ENCODE results near the gene OR2A12.

OR2A12 gene

DNA sequence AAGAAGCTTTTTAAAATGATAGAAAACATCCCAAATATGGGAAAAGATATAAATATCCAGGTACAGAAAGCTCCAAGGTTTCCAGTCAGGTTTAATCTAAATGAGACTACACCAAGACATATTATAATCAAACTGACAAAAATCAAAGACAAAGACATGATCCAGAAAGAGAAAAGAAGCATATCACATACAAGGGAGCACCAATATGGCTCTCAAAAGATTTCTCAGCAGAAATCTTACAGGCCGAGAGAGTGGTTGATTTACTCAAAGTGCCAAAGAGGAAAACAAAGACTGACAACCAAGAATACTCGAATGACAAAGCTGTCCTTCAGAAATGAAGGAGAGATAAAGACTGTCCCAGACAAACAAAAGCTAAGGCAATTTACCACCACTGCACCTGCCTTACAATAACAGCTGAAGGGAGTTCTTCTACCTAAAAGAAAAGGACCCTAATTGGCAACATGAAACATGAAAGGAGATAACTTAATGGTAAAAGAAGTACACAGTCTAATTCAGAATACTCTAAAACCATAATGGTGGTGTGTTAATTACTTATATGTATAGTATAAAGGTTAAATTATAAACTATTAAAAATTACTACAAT lies 62.2 kb downstream of the OR2A12 start:
- DNase-seq (ENCODE audit: low read depth in 2 of 2), result no peak
- no peak overlapping the region for H3K4me3 ChIP-seq (replicated peaks in 1 of 2; ENCODE audit: low read depth in 2 of 2, low read length in 2 of 2)
- TF ChIP-seq, protein P1, sequence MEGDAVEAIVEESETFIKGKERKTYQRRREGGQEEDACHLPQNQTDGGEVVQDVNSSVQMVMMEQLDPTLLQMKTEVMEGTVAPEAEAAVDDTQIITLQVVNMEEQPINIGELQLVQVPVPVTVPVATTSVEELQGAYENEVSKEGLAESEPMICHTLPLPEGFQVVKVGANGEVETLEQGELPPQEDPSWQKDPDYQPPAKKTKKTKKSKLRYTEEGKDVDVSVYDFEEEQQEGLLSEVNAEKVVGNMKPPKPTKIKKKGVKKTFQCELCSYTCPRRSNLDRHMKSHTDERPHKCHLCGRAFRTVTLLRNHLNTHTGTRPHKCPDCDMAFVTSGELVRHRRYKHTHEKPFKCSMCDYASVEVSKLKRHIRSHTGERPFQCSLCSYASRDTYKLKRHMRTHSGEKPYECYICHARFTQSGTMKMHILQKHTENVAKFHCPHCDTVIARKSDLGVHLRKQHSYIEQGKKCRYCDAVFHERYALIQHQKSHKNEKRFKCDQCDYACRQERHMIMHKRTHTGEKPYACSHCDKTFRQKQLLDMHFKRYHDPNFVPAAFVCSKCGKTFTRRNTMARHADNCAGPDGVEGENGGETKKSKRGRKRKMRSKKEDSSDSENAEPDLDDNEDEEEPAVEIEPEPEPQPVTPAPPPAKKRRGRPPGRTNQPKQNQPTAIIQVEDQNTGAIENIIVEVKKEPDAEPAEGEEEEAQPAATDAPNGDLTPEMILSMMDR (IDR thresholded peaks at IDR 0.05; ENCODE audit: low read depth, low read length), result no peak

Data from cardiac fibroblast (primary cell).